Lung (tissue), 12 donors: ENCODE data around the gene UQCRC2. TPM values are rescaled to one million over a fixed set of nuclear protein-coding genes. Genes with fewer than 3 reads are reported as not detected.

Experiments used
- ATAC-seq: fragments of 200-7000 bp; cut with Tn5 transposase; one replicate; pipeline ENCODE4 v1.9.1; 2020; ENCODE audit warnings: moderate number of reproducible peaks; ENCODE audit not compliant: insufficient read depth, low FRiP score
- DNase-seq, 3 donors: peaks; one replicate each; pipeline ENCODE4 v3.0.0-alpha.2; 2013 to 2017
- H3K27ac ChIP-seq, 2 donors: one replicate each; pipeline ENCODE4 v1.5.1; 2013; ENCODE audit warnings: mild to moderate bottlenecking in 2 of 2, moderate library complexity in 2 of 2, control low read depth in 1 of 2, inconsistent platforms in 1 of 2, low read depth in 1 of 2, low read length in 1 of 2
- H3K27me3 ChIP-seq, 3 donors: one replicate each; pipeline ENCODE4 v1.5.1; 2013; ENCODE audit warnings: low read length in 2 of 3; ENCODE audit not compliant: control insufficient read depth in 3 of 3, insufficient read depth in 3 of 3
- H3K36me3 ChIP-seq, 4 donors: one replicate each; pipeline ENCODE4 v1.5.1; 2013; ENCODE audit warnings: low read length in 4 of 4, mild to moderate bottlenecking in 1 of 4, moderate library complexity in 1 of 4; ENCODE audit not compliant: control insufficient read depth in 4 of 4, insufficient read depth in 4 of 4
- H3K4me1 ChIP-seq, 5 donors: one replicate each; pipeline ENCODE4 v1.5.1; 2013; ENCODE audit warnings: low read length in 5 of 5, mild to moderate bottlenecking in 2 of 5, moderate library complexity in 1 of 5; ENCODE audit not compliant: control insufficient read depth in 5 of 5, insufficient read depth in 5 of 5
- H3K4me3 ChIP-seq: one replicate; pipeline ENCODE4 v1.5.1; 2013; ENCODE audit warnings: mild to moderate bottlenecking, control low read depth, moderate library complexity
- H3K9ac ChIP-seq, 2 donors: one replicate each; pipeline ENCODE4 v1.5.1; 2013; ENCODE audit warnings: low read length in 2 of 2, control low read depth in 1 of 2; ENCODE audit not compliant: insufficient read depth in 1 of 2
- H3K9me3 ChIP-seq, 4 donors: one replicate each; pipeline ENCODE4 v1.5.1; 2013; ENCODE audit warnings: low read length in 3 of 4, mild to moderate bottlenecking in 1 of 4, moderate library complexity in 1 of 4; ENCODE audit not compliant: control insufficient read depth in 4 of 4, insufficient read depth in 3 of 4
- WGBS, 2 donors: extraction: QIAGEN DNeasy Blood & Tissue Kit; methylation state at CpG; one replicate each; pipeline ENCODE4 v1.1.7; 2013; 5-methylcytosine and 5-hydroxymethylcytosine counted together
- polyA plus RNA-seq, 2 donors: library from polyadenylated mRNA; stranded (reverse); fragments of 200-250 nt; gene quantifications; one replicate each; pipeline ENCODE4 v1.2.1, GENCODE V29; 2013
- total RNA-seq, 2 donors: library from RNA; depleted of rRNA in 1 of 2; stranded (reverse); fragments of >200 nt in 1 of 2; gene quantifications; one replicate each; pipeline ENCODE4 v1.2.1, GENCODE V29; 2014 to 2021
- TF ChIP-seq, protein P1 (sequence below): IDR thresholded peaks from 2 replicates; pipeline ENCODE4 v1.5.1; 2012; ENCODE audit warnings: mild to moderate bottlenecking; ENCODE audit errors: control extremely low read depth, extremely low read depth
- donor health status: control.
- donor health status: control.
- donor health status: Bipolar disorder and iron deficiency.
- donor health status: healthy.
- donor health status: DM: yes; HTN: yes; CAD: no.

UQCRC2 gene
- total and polyA plus RNA-seq, 4 donors = 69.3 to 196 (median 147) TPM

DNA sequence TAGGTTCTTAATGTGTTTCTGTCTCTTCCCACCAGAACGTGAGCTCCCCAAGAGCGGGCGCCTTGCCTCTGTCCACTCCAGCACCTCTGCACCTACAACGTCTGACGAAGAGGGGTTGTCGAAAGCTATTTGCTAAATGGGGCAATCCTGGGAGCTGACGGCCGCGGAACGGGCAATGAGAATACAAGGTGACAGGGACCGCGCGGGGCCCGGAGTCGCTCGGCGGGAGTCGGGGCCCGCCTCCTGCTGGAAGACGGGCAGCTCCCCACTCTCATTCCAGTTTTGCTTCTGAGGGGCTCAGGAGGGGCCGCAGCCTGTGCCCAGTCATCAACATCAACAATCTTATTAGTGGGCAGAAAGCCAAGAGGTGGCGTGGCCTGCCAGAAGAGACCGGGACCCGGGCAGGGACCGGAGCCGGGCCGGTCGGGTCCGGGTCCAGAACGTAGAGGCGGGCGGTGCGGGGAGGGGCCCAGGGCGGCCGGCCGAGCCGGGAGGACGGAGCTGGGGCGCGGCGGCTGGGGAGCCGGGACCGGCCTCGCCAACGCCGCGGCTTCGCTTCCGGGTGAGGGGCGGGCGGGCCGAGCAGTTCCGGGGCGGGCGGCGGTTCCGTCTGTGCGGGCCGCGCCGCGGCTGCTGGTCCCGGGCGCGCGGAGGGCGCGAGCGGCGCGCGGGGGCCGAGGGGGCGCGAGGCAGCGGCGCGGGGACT lies 54.5 kb downstream of the UQCRC2 start, which contains the start of gene MOSMO:
Gene MOSMO, plus strand, starts transcription at position 603 of the 706 bp plus-strand sequence. CDS start 191 bp downstream, outside the sequence.
- ATAC-seq (peak; percentile 87), DNase-seq (peak; percentile 67 to 75 (median 69))
- H3K27ac ChIP-seq = peak within 1 kb of the TSS; percentile 84 to 87
- no peaks in the 10 kb centered on the region for H3K36me3 ChIP-seq
- H3K4me3 ChIP-seq = peak within 1 kb of the TSS; percentile 98
- peak within 1 kb of the TSS; percentile 50 to 59 for H3K9ac ChIP-seq
- H3K9me3 ChIP-seq = no peaks in the 10 kb centered on the region
- TF ChIP-seq, protein P1, sequence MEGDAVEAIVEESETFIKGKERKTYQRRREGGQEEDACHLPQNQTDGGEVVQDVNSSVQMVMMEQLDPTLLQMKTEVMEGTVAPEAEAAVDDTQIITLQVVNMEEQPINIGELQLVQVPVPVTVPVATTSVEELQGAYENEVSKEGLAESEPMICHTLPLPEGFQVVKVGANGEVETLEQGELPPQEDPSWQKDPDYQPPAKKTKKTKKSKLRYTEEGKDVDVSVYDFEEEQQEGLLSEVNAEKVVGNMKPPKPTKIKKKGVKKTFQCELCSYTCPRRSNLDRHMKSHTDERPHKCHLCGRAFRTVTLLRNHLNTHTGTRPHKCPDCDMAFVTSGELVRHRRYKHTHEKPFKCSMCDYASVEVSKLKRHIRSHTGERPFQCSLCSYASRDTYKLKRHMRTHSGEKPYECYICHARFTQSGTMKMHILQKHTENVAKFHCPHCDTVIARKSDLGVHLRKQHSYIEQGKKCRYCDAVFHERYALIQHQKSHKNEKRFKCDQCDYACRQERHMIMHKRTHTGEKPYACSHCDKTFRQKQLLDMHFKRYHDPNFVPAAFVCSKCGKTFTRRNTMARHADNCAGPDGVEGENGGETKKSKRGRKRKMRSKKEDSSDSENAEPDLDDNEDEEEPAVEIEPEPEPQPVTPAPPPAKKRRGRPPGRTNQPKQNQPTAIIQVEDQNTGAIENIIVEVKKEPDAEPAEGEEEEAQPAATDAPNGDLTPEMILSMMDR = no peak
- H3K4me1 ChIP-seq = peaks cover 3 to 30% (median 11%) of the 10 kb centered on the region in 5 donors
- H3K27me3 ChIP-seq = no peaks in the 10 kb centered on the region
- 0 to 1% methylated on average over 27 to 78 of the region's 78 CpGs for WGBS, 2 donors

DNA sequence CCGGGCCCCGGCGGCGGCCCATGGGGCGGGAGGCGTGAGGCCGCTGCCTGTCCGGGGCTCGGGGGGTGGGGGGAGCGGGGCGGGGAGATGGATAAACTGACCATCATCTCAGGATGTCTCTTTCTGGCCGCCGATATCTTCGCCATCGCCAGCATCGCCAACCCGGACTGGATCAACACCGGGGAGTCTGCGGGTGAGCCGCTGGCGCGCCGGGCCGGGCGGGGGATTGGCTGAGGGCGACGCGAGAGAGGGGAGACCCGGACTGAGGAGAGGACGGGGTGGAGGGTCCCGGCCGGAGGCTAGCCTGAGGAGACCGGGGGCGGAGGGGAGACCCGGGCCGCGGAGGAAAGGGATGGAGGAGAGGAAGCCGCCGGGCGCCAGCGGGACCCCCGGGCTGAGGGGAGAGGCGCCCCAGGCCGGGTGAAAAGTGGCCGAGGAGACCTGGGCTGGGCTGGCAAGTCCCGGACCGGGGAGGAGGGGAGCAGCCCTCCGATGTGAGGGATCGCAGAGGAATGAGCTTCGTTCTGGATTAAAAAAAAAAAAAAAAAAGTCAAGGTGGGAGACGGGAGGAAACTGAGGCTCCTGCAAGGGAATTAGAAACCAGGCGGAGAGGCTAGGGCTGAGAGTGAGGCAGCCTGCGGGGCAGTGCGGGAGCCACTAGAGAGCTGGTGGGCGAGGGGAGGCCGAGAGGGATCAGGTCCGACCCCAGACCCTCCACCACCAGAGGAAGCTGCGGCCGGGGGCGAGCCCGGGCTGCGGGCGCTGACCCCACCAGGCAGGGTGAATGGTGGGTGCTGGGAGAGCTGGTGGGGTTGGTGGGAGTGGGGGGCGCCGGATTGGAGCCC lies 55.3 kb downstream of the UQCRC2 start:
- H3K27me3 ChIP-seq = no peaks in the 10 kb centered on the region
- DNase-seq (peak in 2 of 3 donors; percentile 20 to 44), ATAC-seq (no peak)
- WGBS, 2 donors = 1% methylated on average over 58 to 65 of the region's 65 CpGs
- H3K36me3 ChIP-seq = no peaks in the 10 kb centered on the region
- H3K4me1 ChIP-seq = peaks cover 3 to 30% (median 11%) of the 10 kb centered on the region in 5 donors
- H3K9me3 ChIP-seq = no peaks in the 10 kb centered on the region
- H3K9ac ChIP-seq = peak overlapping the region; percentile 17 to 59
- peak overlapping the region; percentile 98 for H3K4me3 ChIP-seq
- peak overlapping the region in 1 of 2 donors; percentile 55 for H3K27ac ChIP-seq
- TF ChIP-seq, protein P1 = no peak

DNA sequence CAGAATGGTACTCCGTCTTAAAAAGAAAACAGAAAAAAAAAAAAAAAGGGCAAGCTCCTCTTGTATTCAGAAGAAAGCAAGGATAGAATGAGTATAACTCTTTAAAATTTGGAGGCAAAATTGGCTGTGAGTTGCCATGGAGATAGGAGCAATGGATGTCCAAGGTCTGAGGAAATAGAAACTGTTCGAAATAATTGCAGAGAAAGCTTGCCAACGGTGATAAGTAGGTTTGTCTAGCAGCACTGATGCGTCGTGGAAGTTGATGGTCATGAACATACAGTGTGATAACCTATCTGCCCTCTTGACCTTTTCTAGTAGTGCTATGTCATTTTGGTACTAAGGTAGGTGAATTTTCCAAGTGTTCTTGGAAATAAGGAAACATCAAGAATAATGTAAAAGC lies 57.7 kb downstream of the UQCRC2 start:
- H3K27ac ChIP-seq = no peak overlapping the region
- no peak for DNase-seq
- 80 to 89% methylated on average over 5 of the region's 5 CpGs for WGBS, 2 donors

More for the DNA sequence above, 57.7 kb downstream of the UQCRC2 start:
- Histone ChIP-seq H3K27me3 (no peaks in the 10 kb centered on the region), H3K9ac (no peak overlapping the region), H3K4me3 (no peak overlapping the region), H3K4me1 (peaks cover 3 to 15% (median 10%) of the 10 kb centered on the region in 5 donors), H3K9me3 (no peaks in the 10 kb centered on the region), H3K36me3 (no peaks in the 10 kb centered on the region)
- no peak for ATAC-seq
- TF ChIP-seq, protein P1 = no peak
